ENCODE results near the gene TUBB6. TPM values are rescaled to one million over a fixed set of nuclear protein-coding genes. Genes with fewer than 3 reads are reported as not detected.

TUBB6 gene
- total and polyA plus RNA-seq, 2 donors from 2014 or later = 25.9 to 98.9 TPM

GRCh38 chr18:12362473-12363174 lies 54.6 kb downstream of the TUBB6 start:
- Histone ChIP-seq H3K9ac (ENCODE audit: low read length in 3 of 3) (no peak overlapping the region), H3K27me3 (ENCODE audit: control insufficient read depth, insufficient read depth, low read length) (no peaks in the 10 kb centered on the region), H3K4me1 (ENCODE audit: control insufficient read depth in 2 of 3, insufficient read depth in 2 of 3, low read depth in 1 of 3, low read length in 3 of 3) (peaks cover 0 to 22% (median 15%) of the 10 kb centered on the region in 3 donors), H3K9me3 (ENCODE audit: control insufficient read depth in 2 of 3, insufficient read depth in 1 of 3, low read length in 3 of 3) (no peaks in the 10 kb centered on the region), H3K4me3 (ENCODE audit: low read length in 3 of 3) (no peak overlapping the region), H3K27ac (ENCODE audit: low read depth in 2 of 2, low read length in 2 of 2) (peak overlapping the region in 1 of 2 donors; percentile 30), H3K36me3 (ENCODE audit: control insufficient read depth in 2 of 3, insufficient read depth in 3 of 3, low read length in 3 of 3) (peaks cover 4 to 40% (median 36%) of the 10 kb centered on the region in 3 donors)
- FAIRE-seq (no peak), DNase-seq (no peak)
- TF ChIP-seq CTCF (IDR thresholded peaks at IDR 0.05; ENCODE audit: borderline replicate concordance, extremely low read depth, insufficient read depth) = no peak
- intact Hi-C loops (cut with DNase I) = no loop called here

- intact Hi-C loops (cut with DNase I) = no loop called here
- no peak for TF ChIP-seq CTCF (IDR thresholded peaks at IDR 0.05; ENCODE audit: borderline replicate concordance, extremely low read depth, insufficient read depth)
- Histone ChIP-seq H3K9ac (ENCODE audit: low read length in 3 of 3) (no peak overlapping the region), H3K27me3 (ENCODE audit: control insufficient read depth, insufficient read depth, low read length) (no peaks in the 10 kb centered on the region), H3K9me3 (ENCODE audit: control insufficient read depth in 2 of 3, insufficient read depth in 1 of 3, low read length in 3 of 3) (no peaks in the 10 kb centered on the region), H3K36me3 (ENCODE audit: control insufficient read depth in 2 of 3, insufficient read depth in 3 of 3, low read length in 3 of 3) (peaks cover 3 to 29% (median 24%) of the 10 kb centered on the region in 3 donors), H3K27ac (ENCODE audit: low read depth in 2 of 2, low read length in 2 of 2) (no peak overlapping the region), H3K4me3 (ENCODE audit: low read length in 3 of 3) (no peak overlapping the region), H3K4me1 (ENCODE audit: control insufficient read depth in 2 of 3, insufficient read depth in 2 of 3, low read depth in 1 of 3, low read length in 3 of 3) (peaks cover 0 to 22% (median 15%) of the 10 kb centered on the region in 3 donors)
- FAIRE-seq (no peak), DNase-seq (no peak)
Measured at GRCh38 chr18:12366379-12366778, 58.3 kb downstream of the TUBB6 start.

GRCh38 chr18:12366784-12367183 lies 58.7 kb downstream of the TUBB6 start:
- no peak for DNase-seq

More at GRCh38 chr18:12366784-12367183, 58.7 kb downstream of the TUBB6 start:
- Histone ChIP-seq H3K4me3 (ENCODE audit: low read length in 3 of 3) (no peak overlapping the region), H3K9me3 (ENCODE audit: control insufficient read depth in 2 of 3, insufficient read depth in 1 of 3, low read length in 3 of 3) (no peaks in the 10 kb centered on the region), H3K27ac (ENCODE audit: low read depth in 2 of 2, low read length in 2 of 2) (no peak overlapping the region), H3K27me3 (ENCODE audit: control insufficient read depth, insufficient read depth, low read length) (no peaks in the 10 kb centered on the region), H3K36me3 (ENCODE audit: control insufficient read depth in 2 of 3, insufficient read depth in 3 of 3, low read length in 3 of 3) (peaks cover 3 to 29% (median 24%) of the 10 kb centered on the region in 3 donors), H3K4me1 (ENCODE audit: control insufficient read depth in 2 of 3, insufficient read depth in 2 of 3, low read depth in 1 of 3, low read length in 3 of 3) (peaks cover 0 to 21% (median 15%) of the 10 kb centered on the region in 3 donors), H3K9ac (ENCODE audit: low read length in 3 of 3) (no peak overlapping the region)
- intact Hi-C loops (cut with DNase I) = no loop called here
- no peak for TF ChIP-seq CTCF (IDR thresholded peaks at IDR 0.05; ENCODE audit: borderline replicate concordance, extremely low read depth, insufficient read depth)
- no peak for FAIRE-seq
